ENCODE results near the gene TLR5.

TLR5 gene

DNA sequence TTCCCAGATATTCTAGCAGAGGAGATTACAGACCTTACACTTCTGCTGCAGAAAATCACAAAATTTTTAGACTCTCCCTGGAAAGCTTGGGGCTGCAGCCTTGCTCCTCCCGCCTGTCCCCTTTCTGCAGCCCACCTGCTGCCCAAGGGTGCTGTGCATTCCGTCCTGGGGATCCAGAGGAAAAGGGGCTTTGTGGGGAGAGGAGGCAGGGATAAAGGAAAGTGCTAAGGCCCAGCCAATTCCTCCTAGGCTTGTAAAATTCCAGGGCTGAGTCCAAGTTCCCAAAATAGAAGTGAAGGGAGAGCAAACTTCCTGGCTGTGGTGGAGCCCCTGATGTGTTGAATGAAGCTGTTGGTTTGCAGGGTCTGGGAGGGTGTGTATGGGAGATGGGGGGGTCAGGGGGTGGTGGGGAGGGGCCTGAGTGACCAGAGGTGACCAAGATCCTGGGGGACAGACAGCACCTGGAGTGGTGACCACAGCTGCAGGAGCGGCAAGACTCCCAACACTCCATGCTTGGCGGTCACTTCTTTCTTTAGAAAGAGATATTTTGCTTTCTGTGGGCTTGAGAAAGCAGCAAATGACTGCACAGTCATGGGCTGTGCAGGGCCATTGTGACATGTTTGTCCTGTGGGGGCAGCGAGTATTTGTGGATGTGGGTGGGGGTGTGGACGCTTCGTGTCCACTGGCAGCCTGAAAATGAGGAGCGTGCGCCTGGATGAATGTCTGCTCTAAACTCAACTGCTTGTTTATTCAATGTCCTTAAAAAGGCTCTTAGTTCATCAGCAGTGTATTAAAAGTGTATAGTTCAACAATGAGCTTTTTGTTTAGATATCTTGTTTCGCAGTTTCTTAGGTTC, 68.4 kb downstream of the TLR5 start:
- no peak for DNase-seq (ENCODE audit: low read depth in 3 of 3, low spot score in 1 of 3)

DNA sequence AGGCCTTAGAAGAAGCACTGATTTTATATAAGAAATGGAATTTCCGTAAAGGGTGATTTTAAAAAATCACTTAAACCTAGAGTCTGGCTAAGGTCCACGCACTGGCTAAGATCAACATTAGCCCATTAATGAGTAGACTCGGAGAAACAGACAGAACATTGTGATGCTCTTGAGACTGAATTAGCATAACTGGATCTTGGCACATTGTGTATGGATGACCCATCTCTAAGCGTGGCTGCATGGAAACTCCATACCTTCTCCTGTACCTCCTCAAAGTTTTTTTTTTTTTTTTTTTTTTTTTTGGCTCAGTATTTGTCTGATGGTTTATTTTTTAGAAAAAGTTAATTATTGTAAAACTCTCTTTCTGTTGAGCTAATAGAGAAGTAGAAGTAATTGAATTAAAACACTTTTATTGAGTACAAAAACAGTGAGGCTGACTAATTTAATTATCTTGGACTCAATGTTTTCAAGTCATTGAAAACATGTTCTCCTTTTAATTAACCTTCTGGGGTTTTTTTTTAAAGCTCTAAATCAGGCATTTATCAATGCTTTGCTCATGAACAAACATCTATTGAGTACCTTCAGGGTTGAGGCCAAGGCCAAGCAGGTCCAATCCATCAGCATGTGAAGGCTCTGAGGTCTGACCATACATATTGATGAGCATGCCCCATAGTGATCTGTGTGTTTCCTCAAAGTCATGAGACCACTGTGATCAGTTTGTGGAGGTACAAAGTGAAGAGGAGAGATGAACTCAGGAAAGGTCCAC, 74.0 kb downstream of the TLR5 start:
- DNase-seq (ENCODE audit: low read depth in 3 of 3, low spot score in 1 of 3) = no peak

DNA sequence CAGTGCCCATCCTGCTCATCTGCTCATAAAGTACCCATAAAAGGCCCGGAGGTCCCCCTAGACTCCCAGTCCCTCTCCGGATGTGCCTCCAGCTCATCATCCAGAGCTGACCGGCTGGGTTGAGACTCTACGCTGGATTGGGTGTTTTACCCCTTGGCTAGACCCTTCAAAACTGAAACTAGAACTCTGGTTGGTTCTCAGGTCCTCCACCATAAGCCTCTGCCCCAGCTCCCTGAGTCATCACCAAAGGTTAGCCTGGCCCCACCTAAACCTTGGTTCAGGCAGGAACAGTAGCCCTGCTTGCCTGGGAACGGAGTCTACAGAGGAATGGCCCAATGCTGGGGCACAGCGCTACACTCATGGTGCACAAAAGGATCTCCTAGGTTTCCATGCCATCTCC, 75.1 kb downstream of the TLR5 start:
- DNase-seq (ENCODE audit: low read depth in 3 of 3, low spot score in 1 of 3) = no peak

DNA sequence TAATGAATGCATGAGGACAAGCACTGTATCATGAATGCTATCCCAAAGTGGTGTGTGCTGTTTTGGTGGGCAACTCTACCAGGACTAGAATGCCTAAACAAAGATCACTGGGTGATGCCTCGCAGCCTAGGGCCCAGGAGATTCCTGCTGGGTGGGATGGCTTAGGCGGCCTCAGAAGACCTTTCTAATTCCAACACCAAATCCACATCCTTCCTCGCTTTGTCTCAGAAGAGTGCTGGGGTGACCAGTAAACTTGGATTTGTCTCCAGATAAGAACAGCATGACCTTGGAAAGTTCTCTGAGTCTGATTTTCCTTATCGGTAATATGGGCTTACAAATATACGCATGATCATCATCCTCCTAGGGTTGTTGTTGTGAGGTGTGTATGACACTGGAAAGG, 76.6 kb downstream of the TLR5 start:
- DNase-seq (ENCODE audit: low read depth in 3 of 3, low spot score in 1 of 3) = no peak

DNA sequence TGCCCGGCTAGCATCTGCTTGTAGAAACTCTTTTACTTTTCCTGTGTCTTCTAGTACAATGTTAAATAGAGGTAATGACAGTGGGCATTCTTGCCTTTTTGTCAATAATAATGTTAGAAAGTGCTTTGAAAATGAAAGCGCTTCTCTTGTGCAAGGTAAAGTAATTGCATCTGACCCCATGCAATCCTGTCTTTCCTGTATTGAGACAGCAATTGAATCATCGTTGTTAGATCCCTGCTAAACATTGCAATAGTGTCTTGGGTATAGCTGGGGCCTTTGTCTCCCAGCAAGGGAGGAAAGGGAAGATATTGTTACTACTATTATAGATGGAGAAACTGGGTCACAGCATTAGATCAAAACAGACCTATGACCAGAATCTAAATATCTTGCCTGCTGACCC, 80.9 kb downstream of the TLR5 start:
- no peak for DNase-seq (ENCODE audit: low read depth in 3 of 3, low spot score in 1 of 3)

DNA sequence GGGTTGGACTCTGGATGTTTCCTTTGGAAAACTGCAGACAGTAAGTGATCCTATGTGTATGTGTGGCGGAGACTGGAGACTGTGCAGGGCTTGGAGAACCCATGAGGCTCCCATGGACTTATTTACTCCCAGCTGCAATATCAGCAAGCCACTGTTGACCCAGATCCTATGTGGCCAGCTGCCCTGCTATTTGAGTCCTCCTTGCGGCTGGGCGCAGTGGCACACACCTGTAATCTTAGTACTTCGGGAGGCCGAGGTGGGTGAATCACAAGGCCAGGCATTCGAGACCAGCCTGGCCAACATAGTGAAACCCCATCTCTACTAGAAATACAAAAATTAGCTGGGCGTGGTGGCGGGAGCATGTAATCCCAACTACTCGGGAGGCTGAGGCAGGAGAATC, 83.5 kb downstream of the TLR5 start:
- DNase-seq (ENCODE audit: low read depth in 3 of 3, low spot score in 1 of 3) = no peak

Data from stimulated activated CD4-positive, alpha-beta T cell treated with anti-CD3 and anti-CD28 coated beads, TNF-alpha, amount 100 ng/mL, for 1 hour (primary cell).